ENCODE measurements around the gene ZNRF4.
"Not testable (repeated sequence)": the region's sequence is repeated elsewhere in the genome, so short reads cannot be mapped to it uniquely, and the experiment has no call there.

The ZNRF4 gene

DNA sequence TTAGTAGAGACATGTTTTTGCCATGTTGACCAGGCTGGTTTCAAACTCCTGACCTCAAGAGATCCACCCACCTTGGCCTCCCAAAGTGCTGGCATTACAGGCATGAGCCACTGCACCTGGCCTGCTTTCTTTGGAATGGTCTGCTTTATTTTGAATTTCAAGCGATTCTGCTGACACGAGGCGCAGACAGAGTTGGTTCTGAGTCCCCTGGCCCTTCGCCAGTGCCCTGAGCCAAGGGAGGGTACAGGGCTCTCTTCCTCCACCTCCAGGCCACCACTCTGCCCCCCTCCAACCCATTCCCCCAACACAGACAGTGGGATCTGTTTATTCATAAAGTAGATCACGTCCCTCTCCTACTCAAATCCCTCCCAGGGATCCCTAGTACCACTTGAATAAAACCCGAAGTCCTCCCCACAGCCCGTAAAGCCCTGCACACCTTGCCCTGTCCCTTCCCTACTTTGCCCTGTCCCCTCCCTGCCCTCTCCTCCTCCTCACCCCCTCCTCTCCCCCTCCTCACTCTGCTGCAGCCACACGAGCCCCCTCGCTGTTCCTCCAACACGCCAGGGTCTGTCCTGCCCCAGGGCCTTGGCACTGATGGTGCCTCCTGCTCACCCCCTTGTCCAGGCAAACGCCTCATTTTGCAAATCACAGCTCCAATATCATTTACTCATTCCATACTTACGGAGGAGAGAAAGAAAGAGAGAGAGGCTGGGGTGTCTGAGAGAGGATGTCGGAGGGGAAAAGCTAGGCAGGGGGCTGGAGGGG, 22.4 kb downstream of the ZNRF4 start:
- DNase-seq, result no peak

DNA sequence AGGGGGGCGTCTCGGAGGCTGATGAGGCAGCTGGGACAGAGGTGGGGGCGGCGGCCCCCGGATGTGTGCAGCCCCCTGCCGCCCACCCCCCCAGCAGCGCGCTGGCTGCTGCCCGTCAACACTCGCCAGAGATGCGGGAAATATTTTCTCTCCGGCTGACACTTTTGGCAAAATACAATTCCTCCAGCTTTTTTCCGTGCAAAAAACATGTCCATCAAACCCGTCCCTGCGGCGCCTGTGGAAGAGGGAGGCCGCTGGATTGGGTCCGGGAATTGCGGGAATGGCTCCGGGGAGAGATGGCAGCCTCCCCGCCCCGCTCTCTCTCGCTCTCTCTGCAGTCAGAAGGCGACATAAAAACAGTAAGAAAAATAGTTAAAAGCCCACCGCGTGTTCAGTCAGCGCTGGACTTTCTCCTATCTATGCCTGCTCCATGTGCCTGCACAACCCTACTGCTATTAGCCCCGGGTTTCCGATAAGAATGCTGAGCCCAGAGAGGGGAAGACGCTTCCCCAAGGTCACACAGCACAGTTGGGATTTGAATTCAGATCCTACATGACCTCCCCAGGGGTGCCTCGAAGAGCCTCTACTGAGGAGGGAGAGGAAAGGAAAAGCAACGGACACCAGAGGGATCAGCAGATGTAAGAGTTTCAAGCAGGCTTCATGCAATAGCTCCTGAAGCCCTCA, 23.2 kb downstream of the ZNRF4 start:
- no peak for DNase-seq

DNA sequence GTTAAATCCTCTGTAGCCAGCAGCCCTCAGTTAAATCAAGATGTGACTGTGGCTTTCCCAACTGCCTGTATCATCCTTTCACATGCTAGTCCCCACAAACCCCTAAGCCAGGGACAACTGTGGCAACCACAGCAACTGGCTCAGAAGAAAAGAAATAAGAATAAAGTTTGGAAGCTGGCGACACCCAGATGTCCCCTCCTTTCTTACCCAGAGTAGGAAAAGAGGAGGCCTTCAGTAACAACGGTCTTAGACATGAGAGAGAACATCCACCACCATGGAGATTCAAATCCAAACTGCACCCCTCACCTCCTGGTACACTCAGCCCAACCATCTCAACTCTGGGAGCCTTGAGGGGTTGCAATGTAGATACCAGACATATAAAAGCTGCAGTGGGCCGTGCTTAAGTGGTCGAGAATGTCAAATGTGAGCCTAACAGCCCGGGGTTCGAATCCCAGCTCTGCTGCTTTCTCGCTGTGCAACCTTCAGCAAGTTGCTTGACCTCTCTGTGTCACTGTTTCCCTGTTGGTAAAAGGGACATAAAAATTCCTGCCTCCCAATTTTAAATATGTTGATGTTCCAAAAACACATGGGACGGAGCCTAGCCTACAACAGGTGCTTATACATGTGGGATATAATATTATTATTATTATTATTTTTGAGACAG, 23.8 kb downstream of the ZNRF4 start:
- DNase-seq, result no peak

DNA sequence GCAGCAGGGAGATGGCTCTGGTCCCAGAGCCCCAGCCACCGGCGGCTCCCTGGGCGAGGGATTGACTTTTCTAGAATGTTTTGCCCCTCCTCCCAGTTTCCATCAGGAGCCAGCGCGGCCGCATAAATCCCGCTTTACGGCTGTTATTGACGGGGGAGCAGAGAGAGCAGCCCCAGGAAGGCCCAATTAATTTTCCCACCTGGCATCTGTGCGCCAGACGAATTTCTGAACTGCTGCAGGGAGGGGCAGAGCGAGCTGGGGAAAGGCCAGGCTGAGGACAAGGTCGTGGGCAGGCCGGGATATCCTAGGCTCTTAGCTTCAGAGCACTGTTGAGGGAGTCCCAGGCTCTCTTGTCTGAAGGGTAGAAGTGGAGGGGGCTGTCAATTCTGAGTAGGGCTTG, 24.7 kb downstream of the ZNRF4 start:
- no peak for DNase-seq

DNA sequence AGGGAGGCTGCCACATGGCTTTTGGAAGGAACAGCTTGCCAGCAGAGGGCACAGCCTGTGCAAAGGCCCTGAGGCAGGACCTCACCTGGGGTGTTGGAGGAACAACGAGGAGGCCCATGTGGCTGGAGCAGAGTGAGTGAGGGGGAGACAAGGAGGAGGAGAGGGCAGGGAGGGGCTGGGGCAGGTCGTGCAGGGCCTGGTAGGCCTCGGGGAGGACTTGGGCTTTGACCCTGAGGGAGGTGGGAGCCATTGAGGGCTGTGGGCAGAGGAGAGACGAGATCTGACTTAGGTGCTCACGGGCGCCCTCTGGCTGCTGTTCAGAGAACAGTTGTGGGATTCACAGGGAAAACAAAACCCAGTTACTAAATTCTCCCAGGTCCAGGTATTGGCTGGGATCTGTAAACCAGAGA, 25.2 kb downstream of the ZNRF4 start:
- no peak for DNase-seq

DNA sequence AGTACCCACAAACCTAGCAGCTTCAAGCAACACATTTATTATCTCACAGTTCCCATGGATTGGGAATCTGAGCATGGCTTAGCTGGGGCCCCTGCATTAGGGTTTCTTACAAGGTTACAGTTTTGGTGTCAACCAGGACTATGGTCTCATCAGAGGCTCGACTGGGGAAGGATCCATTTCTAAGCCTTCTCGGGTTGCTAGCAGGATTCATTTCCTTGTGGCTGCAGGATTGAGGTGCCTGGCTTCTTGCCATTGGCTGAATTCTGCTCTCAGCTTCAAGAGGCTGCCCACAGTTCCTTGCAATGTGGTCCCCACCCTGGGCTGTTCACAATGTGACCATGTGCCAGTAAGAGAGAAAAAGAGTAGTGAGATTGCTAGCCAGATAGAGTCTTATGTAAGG, 26.7 kb downstream of the ZNRF4 start:
- DNase-seq, result no peak

DNA sequence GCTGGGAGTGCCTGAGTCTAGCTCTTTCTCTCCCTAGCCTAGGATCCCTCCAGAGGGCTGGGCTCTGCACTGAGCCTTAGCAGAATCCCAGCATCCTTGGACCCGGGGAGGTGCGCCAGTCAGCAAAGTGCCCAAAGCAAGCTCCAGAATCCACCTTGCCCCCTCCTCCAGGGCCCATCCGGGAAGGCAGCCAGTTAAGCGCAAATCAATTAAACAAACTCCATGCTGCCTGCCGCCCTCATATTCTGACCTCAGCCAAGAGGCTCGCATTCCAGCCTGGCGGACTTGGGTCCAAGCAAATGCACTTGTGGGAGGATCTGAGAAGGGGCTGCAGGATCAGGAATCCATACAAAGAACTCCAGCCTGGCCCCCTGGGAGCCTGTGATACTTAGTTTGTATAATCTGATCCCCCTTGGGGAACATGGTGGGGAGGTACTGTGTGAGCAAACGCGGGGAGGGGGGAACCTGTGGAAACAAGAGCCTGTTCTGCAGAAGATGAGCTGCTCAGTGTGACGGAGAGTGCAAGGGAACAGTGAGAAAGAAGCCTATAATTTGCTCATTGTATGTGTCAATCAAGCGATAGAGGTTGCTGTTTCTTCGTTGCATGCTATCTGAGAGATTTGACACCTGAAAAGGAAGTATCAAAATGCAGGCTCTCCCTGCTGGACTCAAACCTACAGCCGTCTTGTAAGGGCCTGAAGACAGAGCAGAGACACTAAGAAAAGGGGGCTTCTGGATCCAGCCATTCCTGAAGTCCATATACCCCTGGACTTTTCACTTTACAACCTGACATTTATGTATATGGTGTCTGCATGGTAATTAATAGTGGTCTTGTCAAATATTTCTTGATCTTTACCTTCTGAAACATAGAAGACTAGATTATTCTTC, 29.4 kb downstream of the ZNRF4 start:
- DNase-seq, result no peak

DNA sequence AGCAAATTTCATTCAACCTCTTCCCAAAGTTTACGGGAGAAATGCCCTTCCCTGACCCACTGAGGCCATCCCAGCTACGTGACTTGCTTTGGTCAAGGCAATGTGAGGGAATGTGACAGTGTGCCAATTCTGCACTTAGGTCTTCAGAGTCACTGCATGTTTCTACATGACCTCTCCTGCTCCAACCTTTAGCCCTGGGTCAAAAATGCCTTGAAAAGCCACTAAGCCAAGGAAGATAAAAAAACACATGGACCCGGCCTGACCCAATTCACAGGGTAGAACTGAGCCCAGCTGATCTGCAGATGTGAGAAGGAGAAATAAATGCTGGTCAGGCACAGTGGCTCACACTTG, 30.0 kb downstream of the ZNRF4 start:
- DNase-seq, result no peak

DNA sequence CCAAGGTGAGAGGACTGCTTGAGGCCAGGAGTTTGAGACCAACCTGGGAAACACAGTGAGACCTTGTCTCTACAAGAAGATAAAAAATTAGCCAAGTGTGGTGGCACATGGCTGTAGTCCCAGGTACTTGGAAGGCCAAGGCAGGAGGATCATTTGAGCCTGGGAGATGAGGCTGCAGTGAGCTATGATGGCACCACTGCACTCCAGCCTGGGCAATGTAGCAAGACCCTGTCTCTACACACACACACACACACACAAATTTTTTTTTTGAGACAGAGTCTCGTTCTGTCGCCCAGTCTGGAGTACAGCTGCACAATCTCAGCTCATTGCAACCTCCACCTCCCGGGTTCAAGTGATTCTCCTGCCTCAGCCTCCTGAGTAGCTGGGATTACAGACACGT, 30.4 kb downstream of the ZNRF4 start:
- not testable (repeated sequence) for DNase-seq

DNA sequence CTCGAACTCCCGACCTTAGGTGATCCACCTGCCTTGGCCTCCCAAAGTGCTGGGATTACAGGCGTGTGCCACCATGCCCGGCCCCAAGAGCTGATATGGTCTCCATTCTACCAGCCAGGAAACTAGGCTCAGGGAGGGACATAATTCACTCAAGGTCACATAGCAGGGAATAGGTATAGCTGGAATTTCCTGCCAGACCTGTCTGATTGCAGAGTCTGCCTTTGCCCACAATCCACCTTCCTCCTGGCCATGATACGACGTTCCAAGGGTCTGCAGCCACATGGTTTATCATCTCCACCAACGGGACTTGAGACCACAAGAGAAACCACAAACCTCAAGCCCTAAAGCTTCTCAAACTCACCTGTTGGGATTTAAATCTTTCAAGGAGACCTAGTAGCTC, 32.0 kb downstream of the ZNRF4 start:
- DNase-seq, result no peak

DNA sequence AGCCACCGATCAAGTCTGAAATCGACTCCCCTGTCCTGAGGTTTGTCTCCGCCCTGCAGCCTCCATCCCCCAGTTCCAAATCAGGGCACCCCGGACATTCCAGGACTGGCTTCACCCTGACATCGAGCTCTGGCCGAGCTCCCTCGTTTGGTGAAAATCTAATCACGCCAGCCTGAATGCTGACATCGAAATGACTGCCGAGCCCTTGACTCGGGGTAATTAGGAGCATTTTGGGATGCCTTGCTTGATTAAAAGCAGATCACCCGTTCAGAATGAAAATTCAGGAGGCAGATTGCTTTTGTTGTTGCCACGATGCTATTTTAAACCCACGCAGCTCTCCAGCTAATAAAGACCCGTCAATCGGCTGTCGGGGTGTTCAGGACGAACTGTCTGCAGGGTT, 34.3 kb downstream of the ZNRF4 start:
- no peak for DNase-seq

DNA sequence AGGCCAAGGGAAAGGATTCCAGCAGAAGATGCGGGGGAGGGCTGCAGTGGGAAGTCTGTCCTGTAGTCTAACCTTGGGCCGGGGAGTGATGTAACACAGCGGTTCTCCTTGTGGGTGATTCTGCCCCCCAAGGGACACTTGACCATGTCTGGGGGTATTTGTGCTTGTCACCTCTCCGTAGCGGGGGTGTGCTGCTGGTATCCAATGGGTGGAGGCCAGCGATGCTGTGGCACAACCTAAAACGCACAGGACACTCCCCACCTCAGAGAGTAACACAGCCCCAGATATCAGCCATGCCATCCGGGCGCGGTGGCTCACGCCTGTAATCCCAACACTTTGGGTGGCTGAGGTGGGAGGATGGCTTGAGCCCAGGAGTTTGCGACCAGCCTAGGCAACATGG, 36.3 kb downstream of the ZNRF4 start:
- no peak for DNase-seq

DNA sequence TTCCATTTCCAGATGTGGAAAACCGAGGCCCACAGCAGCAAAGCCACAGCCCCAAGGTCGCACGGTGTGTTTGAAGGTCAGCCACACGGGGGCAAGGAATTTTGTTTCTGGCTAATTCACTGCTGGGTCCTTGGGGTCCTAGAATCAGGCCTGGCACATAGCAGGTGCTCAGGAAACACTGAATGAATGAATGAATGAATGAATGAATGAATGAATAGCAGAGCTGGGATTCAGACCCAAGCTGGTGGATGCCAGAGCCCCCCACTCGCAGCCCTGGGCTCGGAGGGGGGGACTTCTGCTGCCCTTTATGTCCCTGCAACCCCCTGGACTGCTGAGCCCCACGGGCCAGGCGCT, 37.0 kb downstream of the ZNRF4 start:
- no peak for DNase-seq

DNA sequence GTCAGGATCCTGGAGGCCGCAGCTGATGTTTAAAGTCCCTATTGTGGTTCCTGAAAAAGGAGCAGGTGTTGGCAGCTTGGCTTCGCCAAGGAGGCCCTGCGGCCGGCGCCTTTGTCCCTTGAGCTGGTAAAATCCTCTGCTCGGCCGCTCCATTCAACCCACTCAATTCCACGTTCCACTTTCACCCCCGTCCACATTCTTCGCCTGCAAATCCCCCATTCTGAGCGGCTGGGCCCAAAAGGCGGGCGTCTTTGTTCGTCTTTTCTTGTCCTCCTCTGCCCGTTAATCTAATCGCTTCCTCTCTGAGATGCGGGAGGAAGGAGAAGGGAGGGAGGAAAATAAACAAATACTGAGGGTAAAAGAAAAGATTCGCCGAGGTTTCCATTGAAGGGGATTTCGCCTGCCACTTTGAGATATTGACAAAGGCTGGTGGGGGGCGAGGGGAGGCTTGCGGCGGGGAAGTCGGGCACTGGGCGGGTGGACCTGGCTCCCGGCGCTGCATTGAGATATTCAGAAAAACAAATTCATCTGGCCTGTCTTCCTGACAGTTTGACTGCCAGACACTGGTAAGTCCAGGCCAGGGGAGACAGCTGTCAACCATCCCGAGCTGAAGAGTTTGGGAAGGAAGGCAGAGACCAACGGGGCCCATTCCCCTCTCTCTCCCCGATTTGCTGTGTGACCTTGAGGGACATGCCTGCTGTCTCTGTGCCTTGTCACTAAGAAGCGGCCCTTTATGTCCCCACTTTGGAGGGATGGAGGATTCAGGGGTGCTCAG, 37.6 kb downstream of the ZNRF4 start:
- DNase-seq, result no peak

DNA sequence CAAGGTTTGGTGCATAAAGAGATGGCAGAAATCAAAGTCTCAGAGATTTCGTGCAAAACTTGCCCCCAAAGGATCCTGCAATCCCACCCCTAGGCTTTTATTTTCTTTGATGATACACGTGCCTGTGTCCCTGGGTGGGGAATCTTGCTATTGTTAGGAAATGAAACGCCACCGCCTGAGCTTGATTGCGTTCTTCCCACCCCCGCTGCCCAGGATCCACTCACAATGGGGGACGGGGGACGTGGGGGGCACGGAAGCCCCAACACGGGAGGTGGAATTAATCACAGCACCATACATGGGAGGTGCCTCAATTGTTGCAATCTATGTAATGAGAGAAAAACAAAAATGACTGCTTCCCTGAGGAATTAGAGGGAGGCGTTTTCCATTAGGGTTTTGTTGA, 39.6 kb downstream of the ZNRF4 start:
- DNase-seq, result no peak

DNA sequence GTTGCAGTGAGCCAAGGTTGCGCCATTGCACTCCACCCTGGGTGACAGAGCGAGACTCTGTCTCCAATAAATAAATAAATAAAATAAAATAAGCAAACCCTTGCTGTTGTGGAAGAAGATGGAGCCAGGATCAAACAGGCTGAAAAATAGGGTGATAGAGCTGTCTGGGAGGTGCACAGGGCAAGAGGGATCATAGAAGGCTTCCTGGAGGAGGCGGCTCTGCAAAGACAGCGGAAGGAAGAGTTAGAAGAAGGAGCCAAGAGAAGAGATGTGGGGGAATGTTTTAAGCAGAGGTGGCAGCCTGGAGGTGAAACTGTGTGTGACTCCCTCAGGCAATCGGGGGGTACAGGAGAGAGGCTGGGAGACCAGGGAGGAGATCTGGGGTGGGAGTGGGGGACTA, 40.6 kb downstream of the ZNRF4 start:
- DNase-seq, result no peak

DNA sequence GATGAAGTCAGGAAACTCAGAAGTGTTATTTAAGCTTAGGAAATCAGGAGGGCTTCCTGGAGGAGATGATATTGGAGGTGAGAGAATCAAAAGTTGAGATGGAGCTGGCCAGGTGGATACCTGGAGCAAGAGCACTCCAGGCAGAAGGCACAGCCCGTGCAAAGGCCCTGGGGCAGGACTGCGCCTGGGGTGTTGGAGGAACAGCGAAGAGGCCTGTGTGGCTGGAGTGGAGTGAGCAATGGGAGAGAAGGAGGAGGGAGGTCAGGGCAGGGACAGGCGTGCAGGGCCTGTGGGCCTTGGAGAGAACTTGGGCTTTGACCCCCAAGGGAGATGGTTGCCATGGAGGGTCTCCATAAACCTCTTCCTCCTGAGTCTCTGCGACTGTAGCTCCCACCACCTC, 42.1 kb downstream of the ZNRF4 start:
- DNase-seq, result no peak

DNA sequence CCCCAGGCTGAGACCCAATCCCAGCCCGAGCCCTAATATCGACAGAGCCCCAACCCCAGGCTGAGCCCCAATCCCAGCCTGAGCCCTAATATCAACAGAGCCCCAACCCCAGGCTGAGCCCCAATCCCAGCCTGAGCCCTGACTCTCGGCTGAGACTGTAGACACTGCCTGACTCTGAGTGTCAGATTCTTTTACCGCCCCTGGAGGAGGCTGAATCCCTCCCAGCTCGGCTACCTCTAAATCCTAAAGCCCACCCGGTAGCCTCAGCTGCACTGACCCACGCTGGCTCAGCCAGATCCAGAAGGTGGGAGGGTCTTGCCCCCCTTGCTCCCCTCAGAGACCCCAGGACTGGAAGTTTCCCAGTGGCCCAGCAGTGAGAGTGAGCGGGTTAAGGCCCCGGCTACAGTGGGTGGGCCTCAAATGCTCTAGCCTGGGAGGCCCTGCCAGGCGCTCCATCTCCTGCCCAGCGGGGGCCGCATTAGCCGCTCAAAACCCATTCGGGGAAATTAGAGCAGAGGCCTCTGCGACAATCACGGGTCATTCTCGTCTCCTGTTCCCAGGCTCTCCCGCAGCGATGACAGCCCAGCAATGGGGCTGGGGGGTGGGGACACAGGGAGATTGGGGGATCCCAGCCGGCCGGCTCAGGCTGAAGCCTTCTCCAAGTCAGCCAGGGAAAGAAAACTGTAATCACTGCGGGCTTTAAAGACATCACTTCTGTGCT, 43.8 kb downstream of the ZNRF4 start:
- no peak for DNase-seq

DNA sequence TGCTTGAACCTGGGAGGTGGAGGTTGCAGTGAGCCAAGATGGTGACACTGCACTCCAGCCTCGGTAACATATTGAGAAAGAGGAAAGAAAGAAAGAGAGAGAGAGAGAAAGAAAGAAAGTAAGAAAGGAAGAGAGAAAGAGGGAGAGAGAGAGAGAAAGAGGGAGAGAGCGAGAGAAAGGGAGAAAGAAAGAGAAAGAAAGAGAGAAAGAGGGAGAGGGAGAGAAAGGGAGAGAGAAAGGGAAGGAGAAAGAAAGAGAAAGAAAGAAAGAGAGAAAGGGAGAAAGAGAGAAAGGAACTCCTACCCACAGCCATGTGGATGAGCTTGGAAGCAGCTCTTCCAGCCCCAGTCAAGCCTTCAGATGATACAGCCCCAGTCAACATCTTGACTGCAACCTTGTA, 46.7 kb downstream of the ZNRF4 start:
- DNase-seq, result no peak

DNA sequence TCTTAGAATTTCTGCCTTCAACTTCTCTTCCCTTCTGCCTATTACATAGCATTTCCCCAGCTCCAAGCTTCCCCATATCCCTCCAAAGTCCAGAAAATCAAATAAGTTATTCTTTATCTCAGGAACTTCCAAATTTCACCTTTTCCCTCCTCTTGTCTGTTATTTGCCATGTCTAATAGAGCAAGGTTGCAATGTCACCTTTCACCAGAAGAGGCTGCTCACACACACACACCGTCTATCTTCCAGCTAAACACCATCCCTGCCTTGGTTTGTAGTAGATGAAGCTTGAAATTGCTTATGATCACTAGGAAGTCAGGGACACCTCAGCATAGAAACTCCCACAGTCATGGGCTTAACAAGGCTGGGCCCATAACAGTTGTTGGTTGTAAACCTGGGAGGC, 48.4 kb downstream of the ZNRF4 start:
- no peak for DNase-seq

DNA sequence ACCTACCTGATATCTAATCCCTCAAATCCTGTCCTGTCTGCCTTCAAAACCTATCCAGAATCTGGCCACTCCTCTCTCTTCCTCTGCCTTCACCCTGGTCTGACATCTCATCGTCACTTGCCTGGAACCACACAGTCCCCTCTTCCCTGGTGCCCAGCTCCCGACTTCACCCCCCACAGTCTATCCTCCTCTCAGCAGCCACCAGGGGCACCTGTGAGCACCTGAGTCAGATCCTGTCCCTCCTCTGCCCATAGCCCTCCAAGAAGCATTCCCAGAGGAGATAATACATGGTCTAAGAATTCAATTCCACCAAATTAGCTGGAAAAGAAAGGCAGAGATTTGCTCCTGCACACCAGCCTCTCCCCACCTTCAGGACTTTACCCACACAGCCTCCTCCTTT, 48.9 kb downstream of the ZNRF4 start:
- no peak for DNase-seq
